Measurements from ENCODE around the gene SMIM5. TPM values are rescaled to one million over a fixed set of nuclear protein-coding genes. Genes with fewer than 3 reads are reported as not detected.
A peak's percentile ranks its signal among the peaks of the same experiment; 100 is the strongest.

The SMIM5 gene
- total and polyA plus RNA-seq, 9 of the 15 experiments (the other 6 are each of a cell fraction or from before 2014, with no cell fraction given), result 0.08 TPM; not detected in 8

DNA sequence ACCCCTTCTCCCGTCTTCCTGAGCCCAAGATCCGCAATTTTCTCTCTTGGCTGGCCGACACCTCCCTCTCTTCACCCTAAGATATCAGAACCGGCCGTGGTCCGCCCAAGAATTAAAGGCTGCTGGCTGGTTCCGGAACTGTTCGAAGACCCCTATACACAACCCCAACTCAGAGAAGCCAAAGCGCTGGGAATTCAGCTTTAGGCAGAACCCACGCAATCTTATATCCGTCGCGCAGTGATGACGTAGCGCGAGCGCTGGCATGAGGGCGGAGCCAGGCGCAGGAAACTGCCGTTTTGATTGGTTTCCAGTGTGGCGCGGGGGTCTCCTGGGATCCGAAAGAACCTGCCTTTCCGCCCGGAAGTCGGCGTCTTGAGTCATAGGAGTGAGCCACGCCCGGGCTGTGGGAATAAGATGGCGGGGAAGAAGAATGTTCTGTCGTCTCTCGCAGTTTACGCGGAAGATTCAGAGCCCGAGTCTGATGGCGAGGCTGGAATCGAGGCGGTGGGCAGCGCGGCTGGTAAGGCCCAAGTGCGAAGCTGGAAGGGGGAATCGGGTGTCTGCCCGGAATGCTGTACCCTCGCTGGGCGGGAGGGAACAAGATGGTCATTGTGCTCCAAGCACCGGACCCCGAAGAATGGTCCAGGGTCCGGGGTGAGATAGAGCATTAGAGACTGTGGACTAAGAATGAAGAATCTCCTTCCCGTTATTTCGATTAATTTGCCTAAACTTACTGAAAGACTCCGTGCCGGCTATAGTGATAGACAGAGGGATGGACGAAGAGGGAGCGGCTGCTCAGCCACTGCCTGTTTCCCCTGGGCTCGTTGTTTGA, 33.9 kb downstream of the SMIM5 start, which contains the start of the genes RECQL5 and SAP30BP (continued):
- TF ChIP-seq SAFB2 (IDR thresholded peaks at IDR 0.05; ENCODE audit: borderline replicate concordance, low read depth, low read length, severe bottlenecking) (no peak), TRIM24 (IDR thresholded peaks at IDR 0.05) (no peak), ZNF23 (CRISPR knock-in tag; IDR thresholded peaks at IDR 0.05) (no peak), FOXP4 (CRISPR knock-in tag; IDR thresholded peaks at IDR 0.05; ENCODE audit: borderline replicate concordance) (no peak), ZBTB11 (CRISPR knock-in tag; IDR thresholded peaks at IDR 0.05) (no peak; a peak in 1 of 6 replicates), NFYB (IDR thresholded peaks at IDR 0.05; ENCODE audit: extremely low read depth, insufficient read length) (peak; percentile 19), SMAD3 (CRISPR knock-in tag; conservative IDR thresholded peaks at IDR 0.05) (no peak), ZNF282 (CRISPR knock-in tag; IDR thresholded peaks at IDR 0.05) (no peak), TGIF2 (CRISPR knock-in tag; IDR thresholded peaks at IDR 0.05) (no peak), ZC3H8 (IDR thresholded peaks at IDR 0.05) (no peak), U2AF1 (optimal IDR thresholded peaks at IDR 0.05; ENCODE audit: low read depth, low read length) (no peak), ZBTB17 (CRISPR knock-in tag; IDR thresholded peaks at IDR 0.05) (peak; percentile 53; the same call in 1 of the 2 replicates)
- TF ChIP-seq, protein P1, sequence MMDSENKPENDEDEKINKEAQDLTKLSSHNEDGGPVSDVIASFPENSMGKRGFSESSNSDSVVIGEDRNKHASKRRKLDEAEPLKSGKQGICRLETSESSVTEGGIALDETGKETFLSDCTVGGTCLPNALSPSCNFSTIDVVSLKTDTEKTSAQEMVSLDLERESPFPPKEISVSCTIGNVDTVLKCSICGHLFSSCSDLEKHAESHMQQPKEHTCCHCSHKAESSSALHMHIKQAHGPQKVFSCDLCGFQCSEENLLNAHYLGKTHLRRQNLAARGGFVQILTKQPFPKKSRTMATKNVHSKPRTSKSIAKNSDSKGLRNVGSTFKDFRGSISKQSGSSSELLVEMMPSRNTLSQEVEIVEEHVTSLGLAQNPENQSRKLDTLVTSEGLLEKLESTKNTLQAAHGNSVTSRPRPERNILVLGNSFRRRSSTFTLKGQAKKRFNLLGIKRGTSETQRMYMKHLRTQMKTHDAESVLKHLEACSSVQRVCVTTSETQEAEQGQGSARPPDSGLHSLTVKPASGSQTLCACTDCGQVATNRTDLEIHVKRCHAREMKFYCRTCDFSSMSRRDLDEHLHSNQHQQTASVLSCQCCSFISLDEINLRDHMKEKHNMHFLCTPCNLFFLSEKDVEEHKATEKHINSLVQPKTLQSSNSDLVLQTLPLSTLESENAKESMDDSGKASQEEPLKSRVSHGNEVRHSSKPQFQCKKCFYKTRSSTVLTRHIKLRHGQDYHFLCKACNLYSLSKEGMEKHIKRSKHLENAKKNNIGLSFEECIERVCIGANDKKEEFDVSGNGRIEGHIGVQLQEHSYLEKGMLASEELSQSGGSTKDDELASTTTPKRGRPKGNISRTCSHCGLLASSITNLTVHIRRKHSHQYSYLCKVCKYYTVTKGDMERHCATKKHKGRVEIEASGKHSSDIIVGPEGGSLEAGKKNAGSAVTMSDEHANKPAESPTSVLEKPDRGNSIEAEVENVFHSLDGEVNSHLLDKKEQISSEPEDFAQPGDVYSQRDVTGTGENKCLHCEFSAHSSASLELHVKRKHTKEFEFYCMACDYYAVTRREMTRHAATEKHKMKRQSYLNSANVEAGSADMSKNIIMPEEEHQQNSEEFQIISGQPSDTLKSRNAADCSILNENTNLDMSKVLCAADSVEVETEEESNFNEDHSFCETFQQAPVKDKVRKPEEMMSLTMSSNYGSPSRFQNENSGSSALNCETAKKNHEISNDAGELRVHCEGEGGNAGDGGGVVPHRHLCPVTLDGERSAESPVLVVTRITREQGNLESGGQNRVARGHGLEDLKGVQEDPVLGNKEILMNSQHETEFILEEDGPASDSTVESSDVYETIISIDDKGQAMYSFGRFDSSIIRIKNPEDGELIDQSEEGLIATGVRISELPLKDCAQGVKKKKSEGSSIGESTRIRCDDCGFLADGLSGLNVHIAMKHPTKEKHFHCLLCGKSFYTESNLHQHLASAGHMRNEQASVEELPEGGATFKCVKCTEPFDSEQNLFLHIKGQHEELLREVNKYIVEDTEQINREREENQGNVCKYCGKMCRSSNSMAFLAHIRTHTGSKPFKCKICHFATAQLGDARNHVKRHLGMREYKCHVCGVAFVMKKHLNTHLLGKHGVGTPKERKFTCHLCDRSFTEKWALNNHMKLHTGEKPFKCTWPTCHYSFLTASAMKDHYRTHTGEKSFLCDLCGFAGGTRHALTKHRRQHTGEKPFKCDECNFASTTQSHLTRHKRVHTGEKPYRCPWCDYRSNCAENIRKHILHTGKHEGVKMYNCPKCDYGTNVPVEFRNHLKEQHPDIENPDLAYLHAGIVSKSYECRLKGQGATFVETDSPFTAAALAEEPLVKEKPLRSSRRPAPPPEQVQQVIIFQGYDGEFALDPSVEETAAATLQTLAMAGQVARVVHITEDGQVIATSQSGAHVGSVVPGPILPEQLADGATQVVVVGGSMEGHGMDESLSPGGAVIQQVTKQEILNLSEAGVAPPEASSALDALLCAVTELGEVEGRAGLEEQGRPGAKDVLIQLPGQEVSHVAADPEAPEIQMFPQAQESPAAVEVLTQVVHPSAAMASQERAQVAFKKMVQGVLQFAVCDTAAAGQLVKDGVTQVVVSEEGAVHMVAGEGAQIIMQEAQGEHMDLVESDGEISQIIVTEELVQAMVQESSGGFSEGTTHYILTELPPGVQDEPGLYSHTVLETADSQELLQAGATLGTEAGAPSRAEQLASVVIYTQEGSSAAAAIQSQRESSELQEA (IDR thresholded peaks at IDR 0.05; ENCODE audit: low read depth), result no peak
